ENCODE results near the gene CHIC2.
A peak's percentile ranks its signal among the peaks of the same experiment; 100 is the strongest.

Gene CHIC2

GRCh38 chr4:53987761-53988171 lies 76.6 kb downstream of the CHIC2 start:
- ChIA-PET POLR2A (no interaction called here), CTCF (interaction anchor here (0.6 kb wide), 1 partner anchor 12 kb away, joined by 5 read pairs; no protein-coding TSS in a partner anchor)

GRCh38 chr4:53986062-53986461 lies 78.3 kb downstream of the CHIC2 start:
- TF ChIP-seq ZNF157 (tag by site-specific recombination; IDR thresholded peaks at IDR 0.05), result no peak
- H3K36me3 ChIP-seq (ENCODE audit: control insufficient read depth in 2 of 2, insufficient read depth in 1 of 2, low read length in 2 of 2), result no peaks in the 10 kb centered on the region
- ChIA-PET CTCF (interaction anchor here (0.6 kb wide), 1 partner anchor 26 kb away, joined by 3 read pairs; no protein-coding TSS in a partner anchor), POLR2A (no interaction called here)
- H3K9me3 ChIP-seq (ENCODE audit: control insufficient read depth, insufficient read depth, low read depth, low read length), result no peaks in the 10 kb centered on the region
- H3K4me1 ChIP-seq (ENCODE audit: control insufficient read depth, insufficient read depth, low read length), result no peaks in the 10 kb centered on the region
- H3K4me3 ChIP-seq (ENCODE audit: low read depth, low read length), result no peak overlapping the region
- H3K27ac ChIP-seq (ENCODE audit: extremely low read depth, low read depth, low read length), result no peak overlapping the region

More at GRCh38 chr4:53987761-53988171, 76.6 kb downstream of the CHIC2 start:
- Histone ChIP-seq H3K4me1 (ENCODE audit: control insufficient read depth, insufficient read depth, low read length) (no peaks in the 10 kb centered on the region), H3K9me3 (ENCODE audit: control insufficient read depth, insufficient read depth, low read depth, low read length) (no peaks in the 10 kb centered on the region), H3K36me3 (ENCODE audit: control insufficient read depth in 2 of 2, insufficient read depth in 1 of 2, low read length in 2 of 2) (no peaks in the 10 kb centered on the region), H3K4me3 (ENCODE audit: low read depth, low read length) (no peak overlapping the region), H3K27ac (ENCODE audit: extremely low read depth, low read depth, low read length) (no peak overlapping the region)
- TF ChIP-seq EGR2 (tag by site-specific recombination; IDR thresholded peaks at IDR 0.05; ENCODE audit: low read depth) (peak; percentile 55; the same call in 1 of the 2 replicates), ZNF184 (tag by site-specific recombination; IDR thresholded peaks at IDR 0.05) (no peak), ZNF544 (tag by site-specific recombination; IDR thresholded peaks at IDR 0.05) (no peak), ZFHX2 (tag by site-specific recombination; conservative IDR thresholded peaks at IDR 0.05) (peak; percentile 46)
- TF ChIP-seq, protein P1, sequence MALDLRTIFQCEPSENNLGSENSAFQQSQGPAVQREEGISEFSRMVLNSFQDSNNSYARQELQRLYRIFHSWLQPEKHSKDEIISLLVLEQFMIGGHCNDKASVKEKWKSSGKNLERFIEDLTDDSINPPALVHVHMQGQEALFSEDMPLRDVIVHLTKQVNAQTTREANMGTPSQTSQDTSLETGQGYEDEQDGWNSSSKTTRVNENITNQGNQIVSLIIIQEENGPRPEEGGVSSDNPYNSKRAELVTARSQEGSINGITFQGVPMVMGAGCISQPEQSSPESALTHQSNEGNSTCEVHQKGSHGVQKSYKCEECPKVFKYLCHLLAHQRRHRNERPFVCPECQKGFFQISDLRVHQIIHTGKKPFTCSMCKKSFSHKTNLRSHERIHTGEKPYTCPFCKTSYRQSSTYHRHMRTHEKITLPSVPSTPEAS (tag by site-specific recombination; IDR thresholded peaks at IDR 0.05), result peak; percentile 69

GRCh38 chr4:53981567-53981966 lies 82.8 kb downstream of the CHIC2 start:
- H3K9me3 ChIP-seq (ENCODE audit: control insufficient read depth, insufficient read depth, low read depth, low read length), result no peaks in the 10 kb centered on the region
- no peaks in the 10 kb centered on the region for H3K36me3 ChIP-seq (ENCODE audit: control insufficient read depth in 2 of 2, insufficient read depth in 1 of 2, low read length in 2 of 2)
- no peaks in the 10 kb centered on the region for H3K4me1 ChIP-seq (ENCODE audit: control insufficient read depth, insufficient read depth, low read length)
- ChIA-PET CTCF (no interaction called here), POLR2A (no interaction called here)
- no peak overlapping the region for H3K27ac ChIP-seq (ENCODE audit: extremely low read depth, low read depth, low read length)
- no peak overlapping the region for H3K4me3 ChIP-seq (ENCODE audit: low read depth, low read length)
- TF ChIP-seq, protein P2, sequence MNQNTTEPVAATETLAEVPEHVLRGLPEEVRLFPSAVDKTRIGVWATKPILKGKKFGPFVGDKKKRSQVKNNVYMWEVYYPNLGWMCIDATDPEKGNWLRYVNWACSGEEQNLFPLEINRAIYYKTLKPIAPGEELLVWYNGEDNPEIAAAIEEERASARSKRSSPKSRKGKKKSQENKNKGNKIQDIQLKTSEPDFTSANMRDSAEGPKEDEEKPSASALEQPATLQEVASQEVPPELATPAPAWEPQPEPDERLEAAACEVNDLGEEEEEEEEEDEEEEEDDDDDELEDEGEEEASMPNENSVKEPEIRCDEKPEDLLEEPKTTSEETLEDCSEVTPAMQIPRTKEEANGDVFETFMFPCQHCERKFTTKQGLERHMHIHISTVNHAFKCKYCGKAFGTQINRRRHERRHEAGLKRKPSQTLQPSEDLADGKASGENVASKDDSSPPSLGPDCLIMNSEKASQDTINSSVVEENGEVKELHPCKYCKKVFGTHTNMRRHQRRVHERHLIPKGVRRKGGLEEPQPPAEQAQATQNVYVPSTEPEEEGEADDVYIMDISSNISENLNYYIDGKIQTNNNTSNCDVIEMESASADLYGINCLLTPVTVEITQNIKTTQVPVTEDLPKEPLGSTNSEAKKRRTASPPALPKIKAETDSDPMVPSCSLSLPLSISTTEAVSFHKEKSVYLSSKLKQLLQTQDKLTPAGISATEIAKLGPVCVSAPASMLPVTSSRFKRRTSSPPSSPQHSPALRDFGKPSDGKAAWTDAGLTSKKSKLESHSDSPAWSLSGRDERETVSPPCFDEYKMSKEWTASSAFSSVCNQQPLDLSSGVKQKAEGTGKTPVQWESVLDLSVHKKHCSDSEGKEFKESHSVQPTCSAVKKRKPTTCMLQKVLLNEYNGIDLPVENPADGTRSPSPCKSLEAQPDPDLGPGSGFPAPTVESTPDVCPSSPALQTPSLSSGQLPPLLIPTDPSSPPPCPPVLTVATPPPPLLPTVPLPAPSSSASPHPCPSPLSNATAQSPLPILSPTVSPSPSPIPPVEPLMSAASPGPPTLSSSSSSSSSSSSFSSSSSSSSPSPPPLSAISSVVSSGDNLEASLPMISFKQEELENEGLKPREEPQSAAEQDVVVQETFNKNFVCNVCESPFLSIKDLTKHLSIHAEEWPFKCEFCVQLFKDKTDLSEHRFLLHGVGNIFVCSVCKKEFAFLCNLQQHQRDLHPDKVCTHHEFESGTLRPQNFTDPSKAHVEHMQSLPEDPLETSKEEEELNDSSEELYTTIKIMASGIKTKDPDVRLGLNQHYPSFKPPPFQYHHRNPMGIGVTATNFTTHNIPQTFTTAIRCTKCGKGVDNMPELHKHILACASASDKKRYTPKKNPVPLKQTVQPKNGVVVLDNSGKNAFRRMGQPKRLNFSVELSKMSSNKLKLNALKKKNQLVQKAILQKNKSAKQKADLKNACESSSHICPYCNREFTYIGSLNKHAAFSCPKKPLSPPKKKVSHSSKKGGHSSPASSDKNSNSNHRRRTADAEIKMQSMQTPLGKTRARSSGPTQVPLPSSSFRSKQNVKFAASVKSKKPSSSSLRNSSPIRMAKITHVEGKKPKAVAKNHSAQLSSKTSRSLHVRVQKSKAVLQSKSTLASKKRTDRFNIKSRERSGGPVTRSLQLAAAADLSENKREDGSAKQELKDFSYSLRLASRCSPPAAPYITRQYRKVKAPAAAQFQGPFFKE (tag by site-specific recombination; IDR thresholded peaks at IDR 0.05; ENCODE audit: borderline replicate concordance), result no peak
- no peak for TF ChIP-seq ZNF266 (tag by site-specific recombination; IDR thresholded peaks at IDR 0.05; ENCODE audit: low read depth)
- no peak for TF ChIP-seq ZFP37 (tag by site-specific recombination; IDR thresholded peaks at IDR 0.05)
- TF ChIP-seq ZNF658 (tag by site-specific recombination; IDR thresholded peaks at IDR 0.05), result no peak
- no peak for TF ChIP-seq ZNF830 (tag by site-specific recombination; IDR thresholded peaks at IDR 0.05; ENCODE audit: low read depth)
- no peak for TF ChIP-seq ZNF677 (tag by site-specific recombination; IDR thresholded peaks at IDR 0.05)
